Uterus (tissue), 4 donors: ENCODE measurements around the gene SMARCA5. TPM values are rescaled to one million over a fixed set of nuclear protein-coding genes. Genes with fewer than 3 reads are reported as not detected.
"Not testable (repeated sequence)": the region's sequence is repeated elsewhere in the genome, so short reads cannot be mapped to it uniquely, and the experiment has no call there.

Experiments
- DNase-seq, 2 donors: peaks; one replicate each; pipeline ENCODE4 v3.0.0-alpha.2; 2019 to 2020
- H3K27ac ChIP-seq, 2 donors: fragments of 200-600 bp; sonication (generic); 1 replicate in 1 of 2; 2 replicates in 1 of 2; pipeline ENCODE4 v1.5.1; 2016 to 2018
- H3K27me3 ChIP-seq, 2 donors: fragments of 200-600 bp; sonication (generic); one replicate each; pipeline ENCODE4 v1.5.1; 2018 to 2019; ENCODE audit warnings: control low read depth in 1 of 2
- H3K36me3 ChIP-seq, 2 donors: fragments of 200-600 bp; sonication (generic); one replicate each; pipeline ENCODE4 v1.5.1; 2019; ENCODE audit warnings: control low read depth in 1 of 2
- H3K4me1 ChIP-seq, 2 donors: fragments of 200-600 bp; sonication (generic); one replicate each; pipeline ENCODE4 v1.5.1; 2018 to 2019; ENCODE audit warnings: control low read depth in 1 of 2
- H3K4me3 ChIP-seq, 2 donors: fragments of 200-600 bp; sonication (generic); 1 replicate in 1 of 2; 2 replicates in 1 of 2; pipeline ENCODE4 v1.5.1; 2018 to 2019; ENCODE audit warnings: mild to moderate bottlenecking in 1 of 2
- H3K9me3 ChIP-seq, 2 donors: fragments of 200-600 bp; sonication (generic); one replicate each; pipeline ENCODE4 v1.5.1; 2019; ENCODE audit warnings: control low read depth in 1 of 2
- POLR2A ChIP-seq, 2 donors: fragments of 450-650 bp; IDR thresholded peaks; one replicate each; pipeline ENCODE4 v1.6.1; 2016; ENCODE audit warnings: antibody characterized with exemption in 2 of 2, mild to moderate bottlenecking in 1 of 2, moderate library complexity in 1 of 2
- intact Hi-C: fragments of 100-400 bp; cut with DNase I; formaldehyde crosslinking; loops from one replicate; pipeline ENCODE4 v1.15.1; 2023; ENCODE audit warnings: low total_unique reads
- total RNA-seq, 4 donors: library from RNA; depleted of rRNA in 3 of 4; stranded (reverse); fragments of >200 nt in 3 of 4; gene quantifications; one replicate each; pipeline versions ENCODE4 v1.1.0 to v1.2.4, GENCODE V29; 2014 to 2023
- TF ChIP-seq, protein P1 (sequence below), 4 experiments: fragments of 200-600 bp in 2 of 4; fragments of 450-650 bp in 2 of 4; sonication (generic) in 2 of 4; IDR thresholded peaks; one replicate each; pipeline ENCODE4 v1.5.1; 2016 to 2019; ENCODE audit warnings: antibody characterized with exemption in 4 of 4, mild to moderate bottlenecking in 2 of 4, moderate library complexity in 1 of 4
- donor health status: DM: yes; HTN: yes; CAD: no.

Gene SMARCA5
- total RNA-seq, 4 donors from 2014 or later = 25.6 to 87.1 (median 63.9) TPM

DNA sequence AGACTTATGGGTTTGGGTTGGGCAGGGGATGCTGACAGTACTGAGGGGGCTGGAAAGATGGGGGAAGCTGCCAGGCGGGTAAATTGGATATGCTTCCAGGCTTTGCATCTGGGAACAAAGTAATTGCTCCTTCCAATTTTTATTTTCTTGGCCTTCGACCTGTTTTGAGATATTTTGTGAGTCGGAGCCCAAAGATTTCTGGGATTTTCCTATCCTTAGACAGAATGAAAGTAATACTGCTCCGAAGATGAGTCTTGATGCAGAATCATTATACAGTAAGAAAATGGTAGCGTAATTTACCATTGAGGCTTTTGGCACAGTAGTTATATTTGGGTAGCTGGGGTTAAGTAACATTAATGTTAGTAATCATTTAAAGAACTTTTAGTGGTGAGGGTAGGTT is 1.4 kb downstream of the SMARCA5 start:
- intact Hi-C loops = no loop called here
- H3K27me3 ChIP-seq = no peaks in the 10 kb centered on the region
- no peak for TF ChIP-seq POLR2A (IDR thresholded peaks at IDR 0.05)
- TF ChIP-seq, protein P1, sequence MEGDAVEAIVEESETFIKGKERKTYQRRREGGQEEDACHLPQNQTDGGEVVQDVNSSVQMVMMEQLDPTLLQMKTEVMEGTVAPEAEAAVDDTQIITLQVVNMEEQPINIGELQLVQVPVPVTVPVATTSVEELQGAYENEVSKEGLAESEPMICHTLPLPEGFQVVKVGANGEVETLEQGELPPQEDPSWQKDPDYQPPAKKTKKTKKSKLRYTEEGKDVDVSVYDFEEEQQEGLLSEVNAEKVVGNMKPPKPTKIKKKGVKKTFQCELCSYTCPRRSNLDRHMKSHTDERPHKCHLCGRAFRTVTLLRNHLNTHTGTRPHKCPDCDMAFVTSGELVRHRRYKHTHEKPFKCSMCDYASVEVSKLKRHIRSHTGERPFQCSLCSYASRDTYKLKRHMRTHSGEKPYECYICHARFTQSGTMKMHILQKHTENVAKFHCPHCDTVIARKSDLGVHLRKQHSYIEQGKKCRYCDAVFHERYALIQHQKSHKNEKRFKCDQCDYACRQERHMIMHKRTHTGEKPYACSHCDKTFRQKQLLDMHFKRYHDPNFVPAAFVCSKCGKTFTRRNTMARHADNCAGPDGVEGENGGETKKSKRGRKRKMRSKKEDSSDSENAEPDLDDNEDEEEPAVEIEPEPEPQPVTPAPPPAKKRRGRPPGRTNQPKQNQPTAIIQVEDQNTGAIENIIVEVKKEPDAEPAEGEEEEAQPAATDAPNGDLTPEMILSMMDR (IDR thresholded peaks at IDR 0.05) = no peak
- no peak for DNase-seq
- no peaks in the 10 kb centered on the region for H3K9me3 ChIP-seq
- H3K36me3 ChIP-seq = no peaks in the 10 kb centered on the region
- H3K4me3 ChIP-seq = peak overlapping the region; percentile 72 to 92
- peak overlapping the region; percentile 93 to 97 for H3K27ac ChIP-seq
- H3K4me1 ChIP-seq = peaks cover 0 to 4% of the 10 kb centered on the region in 2 donors

DNA sequence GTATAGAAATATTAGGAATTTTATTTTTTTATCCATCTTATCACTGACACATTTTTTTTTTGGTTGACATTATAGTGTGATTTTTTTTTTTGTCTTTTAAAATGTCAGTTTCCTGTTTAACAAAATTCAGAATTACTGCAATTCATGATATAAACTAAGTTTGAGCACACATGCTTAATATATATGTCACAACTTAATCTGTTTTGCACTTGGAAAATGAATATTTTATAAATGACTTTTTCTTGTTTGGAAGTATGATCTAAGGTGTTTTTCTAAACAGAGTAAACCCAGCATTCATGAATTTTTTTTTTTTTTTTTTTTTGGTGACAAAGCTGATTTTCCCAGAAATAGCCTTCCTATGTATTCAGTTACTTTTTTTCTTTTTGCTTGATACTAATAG is 2.4 kb downstream of the SMARCA5 start:
- peak overlapping the region in 1 of 2 donors; percentile 92 for H3K4me3 ChIP-seq
- H3K4me1 ChIP-seq = peaks cover 4% of the 10 kb centered on the region in 2 donors
- no peaks in the 10 kb centered on the region for H3K36me3 ChIP-seq
- peak overlapping the region in 1 of 2 donors; percentile 93 for H3K27ac ChIP-seq
- intact Hi-C loops = no loop called here
- no peaks in the 10 kb centered on the region for H3K27me3 ChIP-seq
- TF ChIP-seq, protein P1 (IDR thresholded peaks at IDR 0.05) = no peak
- no peak for TF ChIP-seq POLR2A (IDR thresholded peaks at IDR 0.05)
- H3K9me3 ChIP-seq = no peaks in the 10 kb centered on the region
- no peak for DNase-seq

DNA sequence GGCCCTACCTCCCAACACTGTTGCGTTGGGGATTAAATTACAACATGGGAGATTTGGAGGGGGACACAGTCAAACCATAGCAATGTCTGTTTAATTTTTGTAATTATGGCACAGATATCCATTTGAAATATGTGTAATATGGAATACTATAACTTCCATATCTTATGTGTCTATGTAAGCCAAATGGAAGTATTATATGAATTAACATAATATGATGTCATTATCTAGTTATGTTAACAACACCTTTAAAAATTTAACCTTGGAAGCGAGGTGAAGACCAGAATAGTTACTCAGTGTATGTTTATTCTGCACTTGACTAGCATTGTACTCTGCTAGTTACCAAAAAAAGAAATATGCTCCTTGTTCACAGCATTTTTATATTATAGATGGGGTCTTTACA is 4.3 kb downstream of the SMARCA5 start:
- Histone ChIP-seq H3K9me3 (no peaks in the 10 kb centered on the region), H3K36me3 (no peaks in the 10 kb centered on the region), H3K4me1 (peaks cover 4% of the 10 kb centered on the region in 2 donors), H3K27me3 (no peaks in the 10 kb centered on the region), H3K27ac (no peak overlapping the region), H3K4me3 (no peak overlapping the region)
- no peak for DNase-seq
- TF ChIP-seq, protein P1 (IDR thresholded peaks at IDR 0.05) = no peak
- TF ChIP-seq POLR2A (IDR thresholded peaks at IDR 0.05) = no peak
- intact Hi-C loops = no loop called here

DNA sequence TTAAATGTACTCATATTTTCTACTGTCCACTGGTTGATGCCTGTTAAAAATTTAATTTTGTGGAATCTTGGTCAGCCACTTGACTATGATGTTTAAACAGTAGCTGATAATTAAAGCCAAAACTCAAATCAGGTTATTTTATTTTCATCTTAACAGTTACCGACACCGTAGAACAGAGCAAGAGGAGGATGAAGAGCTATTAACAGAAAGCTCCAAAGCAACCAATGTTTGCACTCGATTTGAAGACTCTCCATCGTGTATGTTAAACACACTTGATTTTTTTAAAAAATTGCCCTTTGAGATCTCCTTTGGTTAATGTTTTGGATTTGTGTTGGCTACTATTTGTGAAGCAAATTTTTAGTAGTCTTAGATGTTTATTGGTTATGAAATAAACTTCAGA is 10.7 kb downstream of the SMARCA5 start:
- H3K4me3 ChIP-seq = no peak overlapping the region
- peaks cover 4 to 5% of the 10 kb centered on the region in 2 donors for H3K4me1 ChIP-seq
- peaks cover 0 to 2% of the 10 kb centered on the region in 2 donors for H3K36me3 ChIP-seq
- no peak for DNase-seq
- TF ChIP-seq POLR2A (IDR thresholded peaks at IDR 0.05) = no peak
- TF ChIP-seq, protein P1 (IDR thresholded peaks at IDR 0.05) = no peak
- intact Hi-C loops = no loop called here
- no peaks in the 10 kb centered on the region for H3K27me3 ChIP-seq
- H3K9me3 ChIP-seq = no peaks in the 10 kb centered on the region
- H3K27ac ChIP-seq = no peak overlapping the region

DNA sequence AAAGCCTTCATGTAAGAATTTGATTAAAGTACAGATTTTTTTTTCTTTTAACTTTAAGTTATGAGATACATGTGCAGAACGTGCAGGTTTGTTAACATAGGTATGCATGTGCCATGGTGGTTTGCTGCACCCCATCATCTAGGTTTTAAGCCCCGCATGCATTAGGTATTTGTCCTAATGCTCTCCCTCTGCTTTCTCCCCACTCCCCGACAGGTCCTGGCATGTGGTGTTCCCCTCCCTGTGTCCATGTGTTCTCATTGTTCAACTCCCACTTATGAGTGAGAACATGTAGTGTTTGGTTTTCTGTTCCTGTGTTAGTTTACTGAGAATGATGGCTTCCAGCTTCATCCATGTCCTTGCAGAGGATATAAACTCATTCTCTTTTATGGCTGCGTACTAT is 14.5 kb downstream of the SMARCA5 start:
- DNase-seq, H3K4me3 ChIP-seq, H3K36me3 ChIP-seq, H3K27ac ChIP-seq, H3K9me3 ChIP-seq, intact Hi-C loops, H3K27me3 ChIP-seq, H3K4me1 ChIP-seq: not testable (repeated sequence)

DNA sequence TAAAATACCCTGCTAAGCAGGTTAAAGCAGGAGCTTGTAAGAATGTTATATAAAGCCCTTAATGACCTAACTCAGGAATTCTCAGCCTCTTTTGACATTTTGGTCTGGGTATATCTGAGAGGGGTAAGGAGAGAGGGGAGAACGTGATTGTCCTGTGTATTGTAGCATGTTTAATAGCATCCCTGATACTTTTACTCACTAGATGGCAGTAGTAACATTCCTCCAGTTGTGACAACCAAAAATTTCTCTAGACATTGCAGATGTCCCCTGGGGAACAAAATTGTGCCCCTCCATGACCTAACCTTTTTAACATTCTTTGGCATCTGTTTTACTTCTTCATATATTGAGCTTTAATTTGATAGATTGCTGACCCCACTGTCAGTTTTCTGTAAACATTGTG is 17.9 kb downstream of the SMARCA5 start:
- Histone ChIP-seq H3K36me3 (no peaks in the 10 kb centered on the region), H3K27me3 (no peaks in the 10 kb centered on the region), H3K4me1 (no peaks in the 10 kb centered on the region), H3K9me3 (no peaks in the 10 kb centered on the region), H3K4me3 (no peak overlapping the region), H3K27ac (no peak overlapping the region)
- no peak for TF ChIP-seq POLR2A (IDR thresholded peaks at IDR 0.05)
- TF ChIP-seq, protein P1 (IDR thresholded peaks at IDR 0.05) = no peak
- no peak for DNase-seq
- intact Hi-C loops = no loop called here
